ENCODE measurements around the gene NEUROD2.

Gene NEUROD2

GRCh38 chr17:39618246-39618913 is 10.7 kb upstream of the NEUROD2 start:
- DNase-seq, result no peak

- peak; percentile 45 for DNase-seq
Observed at GRCh38 chr17:39617446-39618245, 9.9 kb upstream of the NEUROD2 start.

GRCh38 chr17:39617100-39617445 is 9.4 kb upstream of the NEUROD2 start:
- DNase-seq, result no peak

GRCh38 chr17:39615434-39615833 is 7.7 kb upstream of the NEUROD2 start:
- DNase-seq, result no peak

- DNase-seq, result no peak
Observed at GRCh38 chr17:39614545-39615157, 6.9 kb upstream of the NEUROD2 start.

GRCh38 chr17:39612935-39613464 is 5.3 kb upstream of the NEUROD2 start:
- DNase-seq, result no peak

- DNase-seq, result no peak
Observed at GRCh38 chr17:39612291-39612894, 4.7 kb upstream of the NEUROD2 start.

- no peak for DNase-seq
Observed at GRCh38 chr17:39611401-39612112, 3.8 kb upstream of the NEUROD2 start.

- no peak for DNase-seq
Observed at GRCh38 chr17:39609416-39610025, 1.8 kb upstream of the NEUROD2 start.

GRCh38 chr17:39608142-39608981 is 642 bp upstream of the NEUROD2 start:
- no peak for DNase-seq

GRCh38 chr17:39607057-39607850 is 466 bp downstream of the NEUROD2 start:
- DNase-seq, result no peak

- DNase-seq, result no peak
Observed at GRCh38 chr17:39606434-39607056, 1.2 kb downstream of the NEUROD2 start.

- no peak for DNase-seq
Observed at GRCh38 chr17:39605492-39606433, 2.0 kb downstream of the NEUROD2 start.

- DNase-seq, result no peak
Observed at GRCh38 chr17:39604911-39605491, 2.7 kb downstream of the NEUROD2 start.

GRCh38 chr17:39603304-39604016 is 4.3 kb downstream of the NEUROD2 start:
- no peak for DNase-seq

- no peak for DNase-seq
Observed at GRCh38 chr17:39602533-39603303, 5.0 kb downstream of the NEUROD2 start.

Measured in fibroblast of skin of right quadriceps (primary cell).